ENCODE data around the gene OR10H4. TPM values are rescaled to one million over a fixed set of nuclear protein-coding genes. Genes with fewer than 3 reads are reported as not detected.

Gene OR10H4
- total and polyA plus RNA-seq, 9 donors, result not detected

GRCh38 chr19:15915109-15915508 is 33.7 kb upstream of the OR10H4 start:
- WGBS, 3 donors, result 91 to 93% (median 92%) methylated on average over 2 of the region's 2 CpGs
- H3K4me3 ChIP-seq, result no peak overlapping the region
- H3K27me3 ChIP-seq, result no peaks in the 10 kb centered on the region
- intact Hi-C loops (cut with DNase I), result no loop called here
- TF ChIP-seq EP300 (IDR thresholded peaks at IDR 0.05) (no peak), CTCF (IDR thresholded peaks at IDR 0.05) (no peak), POLR2A (IDR thresholded peaks at IDR 0.05) (no peak)
- H3K36me3 ChIP-seq, result no peaks in the 10 kb centered on the region
- no peaks in the 10 kb centered on the region for H3K9me3 ChIP-seq
- no peaks in the 10 kb centered on the region for H3K4me1 ChIP-seq (ENCODE audit: insufficient read depth)
- no peak for DNase-seq
- no peak overlapping the region for H3K27ac ChIP-seq

GRCh38 chr19:15919243-15919642 is 29.6 kb upstream of the OR10H4 start:
- Histone ChIP-seq H3K27me3 (no peaks in the 10 kb centered on the region), H3K4me3 (no peak overlapping the region), H3K36me3 (no peaks in the 10 kb centered on the region), H3K4me1 (ENCODE audit: insufficient read depth) (no peaks in the 10 kb centered on the region), H3K9me3 (no peaks in the 10 kb centered on the region), H3K27ac (no peak overlapping the region)
- no peak for TF ChIP-seq CTCF (IDR thresholded peaks at IDR 0.05)
- no peak for TF ChIP-seq POLR2A (IDR thresholded peaks at IDR 0.05)
- TF ChIP-seq EP300 (IDR thresholded peaks at IDR 0.05), result no peak
- DNase-seq, result no peak
- intact Hi-C loops (cut with DNase I), result no loop called here
- 70 to 82% (median 72%) methylated on average over 4 of the region's 4 CpGs for whole genome bisulfite sequencing, 3 donors

GRCh38 chr19:15922021-15922420 is 26.8 kb upstream of the OR10H4 start:
- no peak for TF ChIP-seq POLR2A (IDR thresholded peaks at IDR 0.05)
- WGBS, 3 donors, result 39 to 59% (median 53%) methylated on average over 4 of the region's 4 CpGs
- DNase-seq, result no peak
- H3K9me3 ChIP-seq, result peaks cover 0 to under 1% of the 10 kb centered on the region in 2 donors
- no peaks in the 10 kb centered on the region for H3K36me3 ChIP-seq
- intact Hi-C loops (cut with DNase I), result no loop called here
- no peak overlapping the region for H3K4me3 ChIP-seq
- no peaks in the 10 kb centered on the region for H3K4me1 ChIP-seq (ENCODE audit: insufficient read depth)
- no peaks in the 10 kb centered on the region for H3K27me3 ChIP-seq
- H3K27ac ChIP-seq, result no peak overlapping the region

- no peak for DNase-seq
- TF ChIP-seq CTCF (IDR thresholded peaks at IDR 0.05) (no peak), POLR2A (IDR thresholded peaks at IDR 0.05) (no peak), EP300 (IDR thresholded peaks at IDR 0.05) (no peak)
- intact Hi-C loops (cut with DNase I), result no loop called here
- no peak overlapping the region for H3K27ac ChIP-seq
- H3K9me3 ChIP-seq, result peaks cover 0 to 5% of the 10 kb centered on the region in 2 donors
- no peaks in the 10 kb centered on the region for H3K27me3 ChIP-seq
- H3K4me3 ChIP-seq, result no peak overlapping the region
- WGBS, 3 donors, result 74 to 80% (median 79%) methylated on average over 8 of the region's 8 CpGs
- H3K36me3 ChIP-seq, result no peaks in the 10 kb centered on the region
- no peaks in the 10 kb centered on the region for H3K4me1 ChIP-seq (ENCODE audit: insufficient read depth)
Measured at GRCh38 chr19:15923702-15924101, 25.1 kb upstream of the OR10H4 start.

- no peak overlapping the region for H3K4me3 ChIP-seq
- intact Hi-C loops (cut with DNase I), result no loop called here
- WGBS, 3 donors, result 0 to 35% (median 0%) methylated on average over 1 of the region's 1 CpG
- H3K9me3 ChIP-seq, result peaks cover 0 to 5% of the 10 kb centered on the region in 2 donors
- TF ChIP-seq POLR2A (IDR thresholded peaks at IDR 0.05) (no peak), CTCF (IDR thresholded peaks at IDR 0.05) (no peak)
- no peak overlapping the region for H3K27ac ChIP-seq
- H3K36me3 ChIP-seq, result no peaks in the 10 kb centered on the region
- DNase-seq, result no peak
- no peaks in the 10 kb centered on the region for H3K4me1 ChIP-seq (ENCODE audit: insufficient read depth)
- no peaks in the 10 kb centered on the region for H3K27me3 ChIP-seq
Measured at GRCh38 chr19:15926484-15926883, 22.3 kb upstream of the OR10H4 start.

All from ovary (tissue), 9 donors.